CD8-positive, alpha-beta memory T cell (primary cell): Measurements from ENCODE around the gene LCN6. TPM values are rescaled to one million over a fixed set of nuclear protein-coding genes. Genes with fewer than 3 reads are reported as not detected.
A peak's percentile ranks its signal among the peaks of the same experiment; 100 is the strongest.

Experiments
- CTCF ChIA-PET: fragments of 350-600 bp; sonication (Branson Sonifier 250); formaldehyde crosslinking; loops from one replicate; lab custom pipeline; 2021; ENCODE audit warnings: antibody characterized with exemption; lab: Charles Lee
- POLR2A ChIA-PET: fragments of 350-600 bp; sonication (Branson Sonifier 250); formaldehyde crosslinking; loops from one replicate; lab custom pipeline; 2021; ENCODE audit warnings: antibody characterized with exemption; lab: Charles Lee
- DNase-seq, 5 donors: peaks; one replicate each; pipeline versions ENCODE4 v3.0.0 to v3.0.0-alpha.2; 2020 to 2022; ENCODE audit warnings: mixed read lengths in 1 of 5
- H3K27ac ChIP-seq: one replicate; pipeline ENCODE4 v1.7.0; 2013; ENCODE audit warnings: low read depth, mild to moderate bottlenecking, low read length, moderate library complexity
- H3K27me3 ChIP-seq: 2 replicates; pipeline ENCODE4 v1.7.0; 2013; ENCODE audit warnings: low read length, mild to moderate bottlenecking; ENCODE audit not compliant: insufficient read depth, poor library complexity, severe bottlenecking
- H3K36me3 ChIP-seq: 2 replicates; pipeline ENCODE4 v1.7.0; 2013; ENCODE audit warnings: mild to moderate bottlenecking, low read length, moderate library complexity; ENCODE audit not compliant: insufficient read depth
- H3K4me1 ChIP-seq: 2 replicates; pipeline ENCODE4 v1.7.0; 2013; ENCODE audit warnings: mild to moderate bottlenecking, low read length, moderate library complexity; ENCODE audit not compliant: insufficient read depth
- H3K4me3 ChIP-seq: 2 replicates; pipeline ENCODE4 v1.7.0; 2013; ENCODE audit warnings: mild to moderate bottlenecking, low read length
- H3K9me3 ChIP-seq: 2 replicates; pipeline ENCODE4 v1.7.0; 2013; ENCODE audit warnings: mild to moderate bottlenecking, low read length
- H3K27ac Mint-ChIP-seq, 8 donors: one replicate each; pipeline ENCODE4 v1.8.0; 2020 to 2021; ENCODE audit warnings: mixed read lengths in 8 of 8, mild to moderate bottlenecking in 6 of 8, inconsistent platforms in 3 of 8, moderate library complexity in 3 of 8
- H3K27me3 Mint-ChIP-seq, 2 donors: one replicate each; pipeline ENCODE4 v1.8.0; 2020 to 2021; ENCODE audit warnings: mixed read lengths in 2 of 2, mild to moderate bottlenecking in 1 of 2, moderate library complexity in 1 of 2
- H3K36me3 Mint-ChIP-seq, 3 donors: one replicate each; pipeline ENCODE4 v1.8.0; 2020 to 2021; ENCODE audit warnings: mixed read lengths in 3 of 3, inconsistent platforms in 1 of 3, mild to moderate bottlenecking in 1 of 3
- H3K4me1 Mint-ChIP-seq, 3 donors: one replicate each; pipeline ENCODE4 v1.8.0; 2020 to 2021; ENCODE audit warnings: mixed read lengths in 3 of 3, inconsistent platforms in 1 of 3, mild to moderate bottlenecking in 1 of 3
- H3K4me3 Mint-ChIP-seq, 7 donors: one replicate each; pipeline ENCODE4 v1.8.0; 2020 to 2021; ENCODE audit warnings: mixed read lengths in 7 of 7, mild to moderate bottlenecking in 6 of 7, moderate library complexity in 4 of 7, inconsistent platforms in 2 of 7
- H3K9me3 Mint-ChIP-seq, 5 donors: one replicate each; pipeline ENCODE4 v1.8.0; 2020 to 2022; ENCODE audit warnings: mixed read lengths in 5 of 5, mild to moderate bottlenecking in 3 of 5, moderate library complexity in 2 of 5, inconsistent platforms in 1 of 5
- polyA plus RNA-seq: library from polyadenylated mRNA; unstranded; fragments of 300-500 nt; fragmentation: Illumina TruSeq; gene quantifications from one replicate; pipeline ENCODE4 v1.2.3, GENCODE V29; 2021
- total RNA-seq, 2 experiments: library from RNA; stranded (reverse); gene quantifications; one replicate each; pipeline ENCODE4 v1.2.3, GENCODE V29; 2021

LCN6 gene
- total and polyA plus RNA-seq, 3 experiments from 2014 or later = not detected

- H3K27me3 Mint-ChIP-seq = peaks cover 8 to 18% of the 10 kb centered on the region in 2 donors
- no peak overlapping the region for H3K4me3 Mint-ChIP-seq
- Histone ChIP-seq H3K4me3 (no peak overlapping the region), H3K9me3 (peaks cover 9% of the 10 kb centered on the region), H3K36me3 (no peaks in the 10 kb centered on the region), H3K27me3 (no peaks in the 10 kb centered on the region), H3K4me1 (no peaks in the 10 kb centered on the region), H3K27ac (no peak overlapping the region)
- peaks cover 15 to 21% (median 19%) of the 10 kb centered on the region in 5 donors for H3K9me3 Mint-ChIP-seq
- no peaks in the 10 kb centered on the region for H3K4me1 Mint-ChIP-seq
- POLR2A ChIA-PET = no interaction called here
- H3K36me3 Mint-ChIP-seq = peaks cover 0 to 12% (median 0%) of the 10 kb centered on the region in 3 donors
- CTCF ChIA-PET = interaction anchor here (1.2 kb wide), 1 partner anchor 15 kb away, joined by 3 read pairs; no protein-coding TSS in a partner anchor
- DNase-seq = no peak
- H3K27ac Mint-ChIP-seq = no peak overlapping the region
Measured at GRCh38 chr9:136751244-136751643, 2.9 kb upstream of the LCN6 start.

GRCh38 chr9:136750526-136750925 lies 2.2 kb upstream of the LCN6 start:
- Mint-ChIP-seq H3K9me3 (peaks cover 15 to 21% (median 16%) of the 10 kb centered on the region in 5 donors), H3K27ac (peak overlapping the region in 1 of 8 donors; percentile 54), H3K36me3 (peaks cover 0 to 12% (median 0%) of the 10 kb centered on the region in 3 donors), H3K4me1 (no peaks in the 10 kb centered on the region), H3K27me3 (peaks cover 8 to 12% of the 10 kb centered on the region in 2 donors), H3K4me3 (no peak overlapping the region)
- H3K27ac ChIP-seq = no peak overlapping the region
- H3K9me3 ChIP-seq = peaks cover 9% of the 10 kb centered on the region
- no peaks in the 10 kb centered on the region for H3K36me3 ChIP-seq
- H3K27me3 ChIP-seq = no peaks in the 10 kb centered on the region
- DNase-seq = no peak
- H3K4me1 ChIP-seq = no peaks in the 10 kb centered on the region
- POLR2A ChIA-PET = no interaction called here
- no peak overlapping the region for H3K4me3 ChIP-seq
- CTCF ChIA-PET = no interaction called here

- Histone ChIP-seq H3K36me3 (no peaks in the 10 kb centered on the region), H3K4me1 (no peaks in the 10 kb centered on the region), H3K27me3 (no peaks in the 10 kb centered on the region), H3K27ac (no peak overlapping the region), H3K4me3 (no peak overlapping the region), H3K9me3 (peaks cover 9% of the 10 kb centered on the region)
- CTCF ChIA-PET = interaction anchor here (1.3 kb wide), 1 partner anchor 9 kb away, joined by 3 read pairs; the partner anchor contains the start of gene LCN8
- no peak for DNase-seq
- H3K4me1 Mint-ChIP-seq = no peaks in the 10 kb centered on the region
- H3K9me3 Mint-ChIP-seq = peaks cover 14 to 21% (median 15%) of the 10 kb centered on the region in 5 donors
- H3K4me3 Mint-ChIP-seq = no peak overlapping the region
- POLR2A ChIA-PET = no interaction called here
- no peak overlapping the region for H3K27ac Mint-ChIP-seq
- peaks cover 8 to 10% of the 10 kb centered on the region in 2 donors for H3K27me3 Mint-ChIP-seq
- peaks cover 0 to 12% (median 0%) of the 10 kb centered on the region in 3 donors for H3K36me3 Mint-ChIP-seq
Measured at GRCh38 chr9:136748666-136749611, 614 bp upstream of the LCN6 start.

GRCh38 chr9:136747161-136748060 lies 914 bp downstream of the LCN6 start:
- no peak overlapping the region for H3K4me3 ChIP-seq
- peaks cover 0 to 9% (median 0%) of the 10 kb centered on the region in 3 donors for H3K36me3 Mint-ChIP-seq
- peaks cover 11 to 13% of the 10 kb centered on the region in 2 donors for H3K27me3 Mint-ChIP-seq
- H3K27ac ChIP-seq = no peak overlapping the region
- peaks cover 9 to 17% (median 11%) of the 10 kb centered on the region in 5 donors for H3K9me3 Mint-ChIP-seq
- no peak overlapping the region for H3K27ac Mint-ChIP-seq
- no peak for DNase-seq
- no peaks in the 10 kb centered on the region for H3K4me1 ChIP-seq
- peaks cover 9% of the 10 kb centered on the region for H3K9me3 ChIP-seq
- no peaks in the 10 kb centered on the region for H3K27me3 ChIP-seq
- H3K4me1 Mint-ChIP-seq = no peaks in the 10 kb centered on the region
- no peak overlapping the region for H3K4me3 Mint-ChIP-seq
- no peaks in the 10 kb centered on the region for H3K36me3 ChIP-seq
- CTCF ChIA-PET = no interaction called here
- POLR2A ChIA-PET = no interaction called here

GRCh38 chr9:136746621-136747020 lies 1.7 kb downstream of the LCN6 start:
- ChIA-PET POLR2A (no interaction called here), CTCF (no interaction called here)
- Mint-ChIP-seq H3K4me3 (no peak overlapping the region), H3K27me3 (peaks cover 11 to 13% of the 10 kb centered on the region in 2 donors), H3K27ac (no peak overlapping the region), H3K4me1 (peaks cover 0 to 4% (median 0%) of the 10 kb centered on the region in 3 donors), H3K9me3 (peaks cover 1 to 9% (median 3%) of the 10 kb centered on the region in 5 donors), H3K36me3 (peaks cover 0 to under 1% (median 0%) of the 10 kb centered on the region in 3 donors)
- no peak for DNase-seq
- Histone ChIP-seq H3K36me3 (no peaks in the 10 kb centered on the region), H3K4me3 (no peak overlapping the region), H3K27ac (no peak overlapping the region), H3K9me3 (peaks cover 3% of the 10 kb centered on the region), H3K4me1 (peaks cover 3% of the 10 kb centered on the region), H3K27me3 (no peaks in the 10 kb centered on the region)

- H3K9me3 Mint-ChIP-seq = peaks cover 0 to 7% (median 0%) of the 10 kb centered on the region in 5 donors
- CTCF ChIA-PET = no interaction called here
- H3K27ac ChIP-seq = no peak overlapping the region
- no peaks in the 10 kb centered on the region for H3K27me3 ChIP-seq
- peaks cover 8% of the 10 kb centered on the region for H3K4me1 ChIP-seq
- peaks cover 11 to 13% of the 10 kb centered on the region in 2 donors for H3K27me3 Mint-ChIP-seq
- no peaks in the 10 kb centered on the region for H3K9me3 ChIP-seq
- no peak overlapping the region for H3K4me3 ChIP-seq
- H3K36me3 Mint-ChIP-seq = no peaks in the 10 kb centered on the region
- H3K4me3 Mint-ChIP-seq = no peak overlapping the region
- peaks cover 0 to 8% (median 0%) of the 10 kb centered on the region in 3 donors for H3K4me1 Mint-ChIP-seq
- POLR2A ChIA-PET = no interaction called here
- DNase-seq = no peak
- no peaks in the 10 kb centered on the region for H3K36me3 ChIP-seq
- H3K27ac Mint-ChIP-seq = no peak overlapping the region
Measured at GRCh38 chr9:136746155-136746490, 2.2 kb downstream of the LCN6 start.

GRCh38 chr9:136745389-136746154 lies 2.8 kb downstream of the LCN6 start:
- peaks cover 11 to 13% of the 10 kb centered on the region in 2 donors for H3K27me3 Mint-ChIP-seq
- POLR2A ChIA-PET = no interaction called here
- Histone ChIP-seq H3K4me3 (no peak overlapping the region), H3K27ac (no peak overlapping the region), H3K36me3 (no peaks in the 10 kb centered on the region), H3K9me3 (no peaks in the 10 kb centered on the region), H3K27me3 (no peaks in the 10 kb centered on the region), H3K4me1 (peaks cover 8% of the 10 kb centered on the region)
- CTCF ChIA-PET = interaction anchor here (1.1 kb wide), 1 partner anchor 15 kb away, joined by 3 read pairs; no protein-coding TSS in a partner anchor
- H3K36me3 Mint-ChIP-seq = no peaks in the 10 kb centered on the region
- DNase-seq = no peak
- no peak overlapping the region for H3K27ac Mint-ChIP-seq
- peaks cover 0 to 8% (median 0%) of the 10 kb centered on the region in 3 donors for H3K4me1 Mint-ChIP-seq
- H3K9me3 Mint-ChIP-seq = peaks cover 0 to 2% (median 0%) of the 10 kb centered on the region in 5 donors
- no peak overlapping the region for H3K4me3 Mint-ChIP-seq
